ENCODE measurements around the gene CNR1. TPM values are rescaled to one million over a fixed set of nuclear protein-coding genes. Genes with fewer than 3 reads are reported as not detected.
"Not testable (repeated sequence)": the region's sequence is repeated elsewhere in the genome, so short reads cannot be mapped to it uniquely, and the experiment has no call there.

The CNR1 gene
- total RNA-seq, result not detected in 2 replicates

- H3K4me3 Mint-ChIP-seq (ENCODE audit: low read depth), result peak within 1 kb of the TSS; percentile 76
- no peak for DNase-seq (ENCODE audit: low spot score)
Measured at GRCh38 chr6:88165844-88166492, at the start of gene CNR1. CNR1 (minus strand) TSS chr6:88166347; CDS start chr6:88145274, 21,073 bp downstream.

DNA sequence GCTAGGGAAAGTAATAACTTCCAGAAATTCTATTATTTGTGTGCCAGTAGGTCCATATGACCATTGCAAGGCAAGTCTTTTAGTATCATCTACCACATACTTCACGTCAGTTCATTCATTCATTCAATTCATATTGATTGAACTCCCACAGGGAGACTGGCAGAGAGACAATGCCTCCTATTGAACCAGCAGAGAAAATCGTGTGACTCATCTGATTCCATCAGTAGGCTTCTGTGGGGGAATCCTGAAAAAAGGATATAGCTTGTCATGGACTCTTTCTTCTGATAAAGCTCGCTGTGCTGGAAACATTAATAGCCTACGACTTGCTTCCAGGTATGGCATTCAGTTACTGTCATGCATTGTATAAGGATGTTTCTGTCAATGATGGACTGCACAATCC is 45.3 kb upstream of the CNR1 start:
- Mint-ChIP-seq H3K4me1 (ENCODE audit: low read depth) (no peaks in the 10 kb centered on the region), H3K27me3 (ENCODE audit: low read depth) (no peaks in the 10 kb centered on the region), H3K4me3 (ENCODE audit: low read depth) (no peak overlapping the region), H3K9me3 (no peaks in the 10 kb centered on the region), H3K36me3 (ENCODE audit: low read depth) (no peaks in the 10 kb centered on the region), H3K27ac (no peak overlapping the region)
- intact Hi-C loops (cut with micrococcal nuclease), result no loop called here
- DNase-seq (ENCODE audit: low spot score), result no peak

More at GRCh38 chr6:88165844-88166492, at the start of gene CNR1:
- Mint-ChIP-seq H3K9me3 (no peaks in the 10 kb centered on the region), H3K36me3 (ENCODE audit: low read depth) (no peaks in the 10 kb centered on the region), H3K27ac (no peak within 1 kb of the TSS), H3K27me3 (ENCODE audit: low read depth) (peaks cover 72% of the 10 kb centered on the region), H3K4me1 (ENCODE audit: low read depth) (peaks cover 8% of the 10 kb centered on the region)
- intact Hi-C loops (cut with micrococcal nuclease), result loop anchor here (10.0 kb wide), 1 partner anchor 331 kb away; no protein-coding TSS in a partner anchor

- Mint-ChIP-seq H3K4me3 (ENCODE audit: low read depth) (no peak overlapping the region), H3K9me3 (no peaks in the 10 kb centered on the region), H3K36me3 (ENCODE audit: low read depth) (no peaks in the 10 kb centered on the region), H3K27me3 (ENCODE audit: low read depth) (no peaks in the 10 kb centered on the region), H3K27ac (no peak overlapping the region), H3K4me1 (ENCODE audit: low read depth) (no peaks in the 10 kb centered on the region)
- intact Hi-C loops (cut with micrococcal nuclease), result no loop called here
- DNase-seq (ENCODE audit: low spot score), result no peak
Measured at GRCh38 chr6:88209301-88209700, 43.2 kb upstream of the CNR1 start.

DNA sequence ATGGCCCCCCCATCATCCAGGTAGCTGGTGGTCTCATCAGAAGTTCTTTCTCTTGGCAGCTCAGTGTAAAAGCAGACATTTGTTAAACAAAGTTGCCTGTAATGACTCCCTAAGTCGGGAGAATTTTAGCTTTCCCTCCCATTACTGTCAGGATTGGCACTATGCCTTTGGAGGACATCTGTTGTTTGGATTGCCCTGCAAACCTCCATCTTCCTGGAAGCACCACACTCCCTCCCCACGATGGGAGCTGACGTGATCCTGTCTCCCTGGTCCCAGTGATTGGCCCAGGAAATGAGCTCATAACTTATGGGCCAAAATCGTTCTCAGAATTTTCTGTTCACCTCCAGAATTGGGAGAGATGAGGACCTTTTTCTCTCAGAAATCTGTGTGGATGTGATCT is 42.6 kb upstream of the CNR1 start:
- no peak for DNase-seq (ENCODE audit: low spot score)
- no peaks in the 10 kb centered on the region for H3K9me3 Mint-ChIP-seq
- intact Hi-C loops (cut with micrococcal nuclease), result no loop called here

GRCh38 chr6:88201734-88202133 is 35.6 kb upstream of the CNR1 start:
- H3K4me1 Mint-ChIP-seq (ENCODE audit: low read depth); H3K4me3 Mint-ChIP-seq (ENCODE audit: low read depth); H3K27me3 Mint-ChIP-seq (ENCODE audit: low read depth); H3K36me3 Mint-ChIP-seq (ENCODE audit: low read depth); DNase-seq (ENCODE audit: low spot score); H3K9me3 Mint-ChIP-seq; H3K27ac Mint-ChIP-seq; intact Hi-C loops (cut with micrococcal nuclease): not testable (repeated sequence)

More for the DNA sequence above, 42.6 kb upstream of the CNR1 start:
- Mint-ChIP-seq H3K4me1 (ENCODE audit: low read depth) (no peaks in the 10 kb centered on the region), H3K27me3 (ENCODE audit: low read depth) (no peaks in the 10 kb centered on the region), H3K36me3 (ENCODE audit: low read depth) (no peaks in the 10 kb centered on the region), H3K4me3 (ENCODE audit: low read depth) (no peak overlapping the region), H3K27ac (no peak overlapping the region)

GRCh38 chr6:88184921-88185320 is 18.8 kb upstream of the CNR1 start:
- Mint-ChIP-seq H3K4me1 (ENCODE audit: low read depth) (no peaks in the 10 kb centered on the region), H3K4me3 (ENCODE audit: low read depth) (no peak overlapping the region), H3K9me3 (no peaks in the 10 kb centered on the region), H3K27ac (no peak overlapping the region), H3K36me3 (ENCODE audit: low read depth) (no peaks in the 10 kb centered on the region), H3K27me3 (ENCODE audit: low read depth) (peaks cover 4% of the 10 kb centered on the region)
- intact Hi-C loops (cut with micrococcal nuclease), result no loop called here
- no peak for DNase-seq (ENCODE audit: low spot score)

DNA sequence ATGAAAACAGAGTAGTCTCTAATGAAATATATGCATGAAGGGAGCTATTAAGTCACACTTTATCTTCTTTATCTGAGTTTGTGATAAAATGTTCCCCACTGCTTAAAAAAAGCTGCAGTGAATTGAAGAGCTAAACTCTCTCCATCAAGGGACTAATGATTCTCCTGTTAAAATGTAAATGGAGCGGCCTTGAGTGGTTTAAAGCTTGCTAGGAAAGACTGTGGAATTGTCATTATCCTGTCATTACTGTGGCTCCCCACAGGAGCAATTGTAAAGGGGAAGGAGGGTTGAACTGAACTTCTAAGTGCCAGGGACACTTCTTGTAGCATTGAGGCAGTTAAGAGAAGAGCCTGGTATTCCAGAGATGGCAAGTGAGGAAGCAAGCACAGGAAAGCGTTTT is 17.3 kb upstream of the CNR1 start:
- Mint-ChIP-seq H3K9me3 (no peaks in the 10 kb centered on the region), H3K4me1 (ENCODE audit: low read depth) (no peaks in the 10 kb centered on the region), H3K36me3 (ENCODE audit: low read depth) (no peaks in the 10 kb centered on the region), H3K4me3 (ENCODE audit: low read depth) (no peak overlapping the region), H3K27me3 (ENCODE audit: low read depth) (peaks cover 4% of the 10 kb centered on the region), H3K27ac (no peak overlapping the region)
- no peak for DNase-seq (ENCODE audit: low spot score)
- intact Hi-C loops (cut with micrococcal nuclease), result no loop called here

- H3K36me3 Mint-ChIP-seq (ENCODE audit: low read depth), result no peaks in the 10 kb centered on the region
Measured at GRCh38 chr6:88179692-88180091, 13.5 kb upstream of the CNR1 start.

GRCh38 chr6:88177961-88178464 is 11.9 kb upstream of the CNR1 start:
- Mint-ChIP-seq H3K9me3 (no peaks in the 10 kb centered on the region), H3K36me3 (ENCODE audit: low read depth) (no peaks in the 10 kb centered on the region), H3K4me1 (ENCODE audit: low read depth) (no peaks in the 10 kb centered on the region), H3K27me3 (ENCODE audit: low read depth) (peaks cover 15% of the 10 kb centered on the region), H3K4me3 (ENCODE audit: low read depth) (no peak overlapping the region), H3K27ac (no peak overlapping the region)
- intact Hi-C loops (cut with micrococcal nuclease), result no loop called here
- DNase-seq (ENCODE audit: low spot score), result no peak

More at GRCh38 chr6:88179692-88180091, 13.5 kb upstream of the CNR1 start:
- H3K9me3 Mint-ChIP-seq, result no peaks in the 10 kb centered on the region
- no peak overlapping the region for H3K27ac Mint-ChIP-seq
- H3K27me3 Mint-ChIP-seq (ENCODE audit: low read depth), result peaks cover 13% of the 10 kb centered on the region
- H3K4me3 Mint-ChIP-seq (ENCODE audit: low read depth), result no peak overlapping the region
- intact Hi-C loops (cut with micrococcal nuclease), result no loop called here
- no peaks in the 10 kb centered on the region for H3K4me1 Mint-ChIP-seq (ENCODE audit: low read depth)
- DNase-seq (ENCODE audit: low spot score), result no peak

GRCh38 chr6:88174906-88175305 is 8.8 kb upstream of the CNR1 start:
- H3K4me1 Mint-ChIP-seq (ENCODE audit: low read depth), result no peaks in the 10 kb centered on the region
- H3K9me3 Mint-ChIP-seq, result no peaks in the 10 kb centered on the region
- H3K36me3 Mint-ChIP-seq (ENCODE audit: low read depth), result no peaks in the 10 kb centered on the region
- H3K4me3 Mint-ChIP-seq (ENCODE audit: low read depth), result no peak overlapping the region
- peaks cover 26% of the 10 kb centered on the region for H3K27me3 Mint-ChIP-seq (ENCODE audit: low read depth)
- no peak for DNase-seq (ENCODE audit: low spot score)
- intact Hi-C loops (cut with micrococcal nuclease), result no loop called here
- no peak overlapping the region for H3K27ac Mint-ChIP-seq

- H3K36me3 Mint-ChIP-seq (ENCODE audit: low read depth), result no peaks in the 10 kb centered on the region
- peaks cover 2% of the 10 kb centered on the region for H3K4me1 Mint-ChIP-seq (ENCODE audit: low read depth)
- no peak overlapping the region for H3K4me3 Mint-ChIP-seq (ENCODE audit: low read depth)
- peaks cover 50% of the 10 kb centered on the region for H3K27me3 Mint-ChIP-seq (ENCODE audit: low read depth)
- DNase-seq (ENCODE audit: low spot score), result no peak
- H3K27ac Mint-ChIP-seq, result no peak overlapping the region
- no peaks in the 10 kb centered on the region for H3K9me3 Mint-ChIP-seq
- intact Hi-C loops (cut with micrococcal nuclease), result no loop called here
Measured at GRCh38 chr6:88171312-88171711, 5.2 kb upstream of the CNR1 start.

DNA sequence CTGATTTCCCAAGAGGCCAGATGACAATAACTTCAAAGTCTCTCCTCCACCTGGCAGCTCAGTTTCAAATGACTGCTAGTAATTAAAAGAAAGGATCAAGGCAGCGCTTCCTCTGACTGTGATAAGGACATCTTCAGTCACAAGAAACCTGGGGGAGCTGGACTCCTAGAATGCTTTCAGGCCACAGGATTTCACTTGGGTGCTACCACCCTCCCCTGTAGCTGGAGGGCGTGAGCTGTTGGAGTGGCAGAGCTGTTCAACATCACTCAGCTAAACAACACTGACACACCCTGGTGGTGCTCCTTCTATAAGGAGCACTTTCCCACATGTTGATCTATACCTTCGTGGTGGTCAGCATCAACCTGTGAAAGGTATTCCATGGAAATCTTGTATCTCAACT is 2.2 kb upstream of the CNR1 start:
- peaks cover 66% of the 10 kb centered on the region for H3K27me3 Mint-ChIP-seq (ENCODE audit: low read depth)
- H3K4me3 Mint-ChIP-seq (ENCODE audit: low read depth), result no peak overlapping the region
- no peaks in the 10 kb centered on the region for H3K9me3 Mint-ChIP-seq
- intact Hi-C loops (cut with micrococcal nuclease), result loop anchor here (10.0 kb wide), 1 partner anchor 334 kb away; no protein-coding TSS in a partner anchor
- H3K27ac Mint-ChIP-seq, result no peak overlapping the region
- DNase-seq (ENCODE audit: low spot score), result no peak
- H3K4me1 Mint-ChIP-seq (ENCODE audit: low read depth), result peaks cover 8% of the 10 kb centered on the region
- no peaks in the 10 kb centered on the region for H3K36me3 Mint-ChIP-seq (ENCODE audit: low read depth)

DNA sequence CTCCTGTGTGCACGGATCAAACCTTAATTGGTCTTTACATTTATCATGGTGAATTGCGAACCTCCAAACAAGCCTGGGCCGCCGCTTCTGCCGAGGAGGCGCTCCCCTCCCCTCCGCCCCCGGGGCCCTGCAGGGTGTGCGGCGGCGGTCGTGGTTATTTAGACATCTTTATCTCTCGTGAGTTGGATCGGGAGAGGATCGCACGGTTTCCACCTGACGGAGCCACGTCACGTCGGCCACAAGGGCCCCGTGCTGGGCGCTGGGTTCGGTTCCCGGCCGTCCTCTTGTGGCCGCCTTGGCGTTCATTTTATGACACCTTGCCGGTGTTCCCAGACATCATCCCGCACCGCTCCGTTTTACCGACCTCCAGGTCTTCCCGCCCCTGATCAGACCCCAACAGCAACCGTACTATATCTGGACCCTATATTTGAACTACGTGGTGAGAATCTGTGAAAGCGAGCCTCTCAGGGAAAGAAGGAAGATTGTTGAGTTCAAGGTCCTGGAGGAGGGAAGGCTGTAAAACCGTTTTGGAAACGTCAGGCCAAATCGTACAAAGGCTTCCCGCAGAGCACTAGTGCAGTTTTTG is 1.3 kb upstream of the CNR1 start:
- H3K9me3 Mint-ChIP-seq, result no peaks in the 10 kb centered on the region
- intact Hi-C loops (cut with micrococcal nuclease), result loop anchor here (10.0 kb wide), 1 partner anchor 333 kb away; no protein-coding TSS in a partner anchor
- H3K27me3 Mint-ChIP-seq (ENCODE audit: low read depth), result peaks cover 70% of the 10 kb centered on the region
- peaks cover 8% of the 10 kb centered on the region for H3K4me1 Mint-ChIP-seq (ENCODE audit: low read depth)
- H3K4me3 Mint-ChIP-seq (ENCODE audit: low read depth), result peak overlapping the region; percentile 51
- no peak overlapping the region for H3K27ac Mint-ChIP-seq
- no peaks in the 10 kb centered on the region for H3K36me3 Mint-ChIP-seq (ENCODE audit: low read depth)
- DNase-seq (ENCODE audit: low spot score), result no peak
